HEK293 (cell line): Measurements from ENCODE around the gene PTPRG.

Experiments used
- CTCF ChIA-PET: fragments of 350-600 bp; formaldehyde crosslinking; extraction: SDS; loops from one replicate; lab custom pipeline; 2021; ENCODE audit warnings: antibody characterized with exemption; lab: Yijun Ruan, JAX
- POLR2A ChIA-PET: fragments of 300-600 bp; formaldehyde crosslinking; extraction: SDS; loops from one replicate; lab custom pipeline; 2020; ENCODE audit warnings: antibody characterized with exemption, inconsistent platforms; lab: Yijun Ruan, JAX
- H3K27ac ChIP-seq: fragments of 200-500 bp; sonication (Bioruptor generic); 2 replicates; pipeline ENCODE4 v1.5.1; 2014; ENCODE audit warnings: low read depth, low read length, control low read depth, inconsistent platforms; ENCODE audit errors: extremely low read depth
- H3K36me3 ChIP-seq, 2 experiments: fragments of 200-500 bp in 1 of 2; sonication (Bioruptor generic) in 1 of 2; 1 replicate in 1 of 2; 2 replicates in 1 of 2; pipeline ENCODE4 v1.5.1; 2014 to 2017; ENCODE audit warnings: inconsistent platforms in 2 of 2, low read length in 2 of 2; ENCODE audit not compliant: control insufficient read depth in 2 of 2, insufficient read depth in 1 of 2
- H3K4me1 ChIP-seq: fragments of 200-500 bp; sonication (Bioruptor generic); 2 replicates; pipeline ENCODE4 v1.5.1; 2014; ENCODE audit warnings: mild to moderate bottlenecking, low read length, inconsistent platforms; ENCODE audit not compliant: control insufficient read depth, insufficient read depth
- H3K4me3 ChIP-seq: 2 replicates; pipeline ENCODE4 v1.5.1; 2011; ENCODE audit warnings: low read depth, mild to moderate bottlenecking, control low read depth, low read length, moderate library complexity
- H3K9me3 ChIP-seq: fragments of 200-500 bp; sonication (Bioruptor generic); 2 replicates; pipeline ENCODE4 v1.5.1; 2014; ENCODE audit warnings: low read depth, low read length, inconsistent platforms; ENCODE audit not compliant: control insufficient read depth, insufficient read depth
- GLIS1 ChIP-seq: fragments of 450-650 bp; formaldehyde crosslinking; IDR thresholded peaks from 2 replicates; pipeline ENCODE4 v1.5.1; 2016; ENCODE audit warnings: missing biosample characterization, missing genetic modification characterization
- HOXC10 ChIP-seq: sonication (generic); formaldehyde crosslinking; IDR thresholded peaks from 2 replicates; pipeline ENCODE4 v1.8.1; 2023; ENCODE audit warnings: mild to moderate bottlenecking, missing genetic modification reagents
- RBAK ChIP-seq: fragments of 450-650 bp; formaldehyde crosslinking; IDR thresholded peaks from 2 replicates; pipeline ENCODE4 v1.5.1; 2016; ENCODE audit warnings: missing biosample characterization, missing genetic modification characterization
- ZBTB8A ChIP-seq: fragments of 450-650 bp; formaldehyde crosslinking; IDR thresholded peaks from 2 replicates; pipeline ENCODE4 v1.5.1; 2016; ENCODE audit warnings: missing biosample characterization, missing genetic modification characterization
- ZNF202 ChIP-seq: fragments of 450-650 bp; formaldehyde crosslinking; IDR thresholded peaks from 2 replicates; pipeline ENCODE4 v1.5.1; 2016; ENCODE audit warnings: missing biosample characterization, missing genetic modification characterization, borderline replicate concordance
- ZNF398 ChIP-seq: fragments of 450-650 bp; formaldehyde crosslinking; IDR thresholded peaks from 2 replicates; pipeline ENCODE4 v1.5.1; 2017; ENCODE audit warnings: missing biosample characterization, missing genetic modification characterization
- ZNF426 ChIP-seq: fragments of 450-650 bp; formaldehyde crosslinking; IDR thresholded peaks from 2 replicates; pipeline ENCODE4 v1.5.1; 2017; ENCODE audit warnings: missing biosample characterization, missing genetic modification characterization, mild to moderate bottlenecking, inconsistent platforms, moderate library complexity
- ZNF449 ChIP-seq: fragments of 450-650 bp; formaldehyde crosslinking; IDR thresholded peaks from 2 replicates; pipeline ENCODE4 v1.5.1; 2017; ENCODE audit warnings: missing biosample characterization, mild to moderate bottlenecking, missing genetic modification characterization, moderate library complexity
- ZNF513 ChIP-seq: fragments of 450-650 bp; IDR thresholded peaks from 2 replicates; pipeline ENCODE4 v1.5.1; 2018; ENCODE audit warnings: missing biosample characterization, missing genetic modification characterization
- ZNF518A ChIP-seq: fragments of 450-650 bp; formaldehyde crosslinking; conservative IDR thresholded peaks from 2 replicates; pipeline ENCODE4 v1.5.1; 2016; ENCODE audit warnings: low read depth, missing biosample characterization, missing genetic modification characterization
- ZNF549 ChIP-seq: fragments of 450-650 bp; IDR thresholded peaks from 2 replicates; pipeline ENCODE4 v1.5.1; 2018; ENCODE audit warnings: missing biosample characterization, missing genetic modification characterization, mild to moderate bottlenecking, inconsistent platforms, moderate library complexity
- ZNF600 ChIP-seq: fragments of 450-650 bp; formaldehyde crosslinking; IDR thresholded peaks from 2 replicates; pipeline ENCODE4 v1.5.1; 2016; ENCODE audit warnings: missing biosample characterization, missing genetic modification characterization
- ZNF645 ChIP-seq: fragments of 450-650 bp; formaldehyde crosslinking; IDR thresholded peaks from 2 replicates; pipeline ENCODE4; 2016; ENCODE audit warnings: missing biosample characterization, missing genetic modification characterization
- ZNF704 ChIP-seq: fragments of 450-650 bp; formaldehyde crosslinking; IDR thresholded peaks from 2 replicates; pipeline ENCODE4 v1.5.1; 2016; ENCODE audit warnings: missing biosample characterization, missing genetic modification characterization
- ZNF747 ChIP-seq: fragments of 450-650 bp; formaldehyde crosslinking; IDR thresholded peaks from 2 replicates; pipeline ENCODE4 v1.5.1; 2016; ENCODE audit warnings: missing biosample characterization, missing genetic modification characterization
- ZNF776 ChIP-seq: fragments of 450-650 bp; formaldehyde crosslinking; IDR thresholded peaks from 2 replicates; pipeline ENCODE4 v1.5.0; 2017; ENCODE audit warnings: missing biosample characterization, missing genetic modification characterization, borderline replicate concordance

PTPRG gene

GRCh38 chr3:61669668-61670299 is 108.4 kb downstream of the PTPRG start:
- no peak overlapping the region for H3K27ac ChIP-seq
- CTCF ChIA-PET: interaction anchor here (0.5 kb wide), 1 partner anchor 35 kb away, joined by 3 read pairs; no protein-coding TSS in a partner anchor
- no peaks in the 10 kb centered on the region for H3K36me3 ChIP-seq
- peaks cover 11% of the 10 kb centered on the region for H3K4me1 ChIP-seq
- TF ChIP-seq RBAK (tag by site-specific recombination) (0 out of 2 replicates have a peak, but pooled peaks have one; percentile 19), ZNF600 (tag by site-specific recombination) (peak; percentile 47; the same call in 1 of the 2 replicates), ZNF449 (peak; percentile 78; the same call in 1 of the 2 replicates), ZNF776 (tag by site-specific recombination) (no peak), ZBTB8A (tag by site-specific recombination) (0 out of 2 replicates have a peak, but pooled peaks have one; percentile 21), ZNF398 (tag by site-specific recombination) (0 out of 2 replicates have a peak, but pooled peaks have one; percentile 21), ZNF518A (tag by site-specific recombination) (no peak)
- TF ChIP-seq, all 188 proteins: peak for 5
- H3K4me3 ChIP-seq: no peak overlapping the region
- POLR2A ChIA-PET: no interaction called here
- H3K9me3 ChIP-seq: no peaks in the 10 kb centered on the region

- Histone ChIP-seq H3K27ac (no peak overlapping the region), H3K9me3 (no peaks in the 10 kb centered on the region), H3K36me3 (no peaks in the 10 kb centered on the region), H3K4me3 (no peak overlapping the region), H3K4me1 (peaks cover 2% of the 10 kb centered on the region; the same call in 1 of the 2 replicates)
- TF ChIP-seq ZNF513 (tag by site-specific recombination) (no peak), HOXC10 (no peak), GLIS1 (tag by site-specific recombination) (no peak), ZNF549 (no peak), ZNF704 (tag by site-specific recombination) (no peak), ZNF426 (no peak), ZNF202 (tag by site-specific recombination) (no peak), ZNF747 (no peak), ZNF645 (tag by site-specific recombination) (no peak)
- POLR2A ChIA-PET: no interaction called here
- CTCF ChIA-PET: no interaction called here
These were observed 112.3 kb downstream of the PTPRG start for GRCh38 chr3:61673651-61674050.
